OCI-LY7 (cell line): ENCODE measurements around the gene SCN4B. TPM values are rescaled to one million over a fixed set of nuclear protein-coding genes. Genes with fewer than 3 reads are reported as not detected.

Source experiments
- BruUV-seq: library from RNA; stranded (reverse); fragments of 400-500 nt; replicated peaks from 2 replicates; lab custom pipeline; 2021; lab: Mats Ljungman, UMichigan
- CTCF ChIA-PET: fragments of 300-600 bp; sonication (Branson Sonifier 250); formaldehyde crosslinking; loops from one replicate; lab custom pipeline; 2022; ENCODE audit warnings: antibody characterized with exemption; ENCODE audit not compliant: unreplicated experiment; lab: Charles Lee
- POLR2A ChIA-PET: fragments of 300-600 bp; sonication (Branson Sonifier 250); formaldehyde crosslinking; loops from one replicate; lab custom pipeline; 2022; ENCODE audit warnings: antibody characterized with exemption; lab: Charles Lee
- DNase-seq: peaks from one replicate; pipeline ENCODE4 v3.0.0-alpha.2; 2015; ENCODE audit warnings: low spot score
- H2AFZ ChIP-seq: fragments of 200-600 bp; sonication (generic), shearing (Covaris generic); 2 replicates; pipeline ENCODE4 v1.6.1; 2014; ENCODE audit warnings: mild to moderate bottlenecking, antibody characterized with exemption, low read length, moderate library complexity
- H3K27ac ChIP-seq: fragments of 200-600 bp; sonication (generic); 2 replicates; pipeline ENCODE4 v1.5.1; 2014; ENCODE audit warnings: mixed run types, low read depth, mild to moderate bottlenecking, moderate library complexity, low read length, inconsistent platforms; ENCODE audit not compliant: poor library complexity, severe bottlenecking
- H3K36me3 ChIP-seq: fragments of 200-600 bp; sonication (generic); 2 replicates; pipeline ENCODE4 v1.6.1; 2014; ENCODE audit warnings: mild to moderate bottlenecking, antibody characterized with exemption, low read length, moderate library complexity, mixed read lengths; ENCODE audit not compliant: insufficient read depth
- H3K4me1 ChIP-seq: fragments of 200-600 bp; sonication (generic); 2 replicates; pipeline ENCODE4 v1.5.1; 2014; ENCODE audit warnings: mild to moderate bottlenecking, low read length; ENCODE audit not compliant: insufficient read depth, poor library complexity, severe bottlenecking
- H3K4me2 ChIP-seq: fragments of 200-600 bp; sonication (generic); 2 replicates; pipeline ENCODE4 v1.6.1; 2014; ENCODE audit warnings: mild to moderate bottlenecking, low read length
- H3K4me3 ChIP-seq: fragments of 200-600 bp; sonication (generic); 2 replicates; pipeline ENCODE4 v1.5.1; 2014; ENCODE audit warnings: mild to moderate bottlenecking, low read depth, low read length; ENCODE audit not compliant: poor library complexity, severe bottlenecking
- H3K79me2 ChIP-seq: fragments of 200-600 bp; sonication (generic); 2 replicates; pipeline ENCODE4 v1.6.1; 2016; ENCODE audit warnings: low read depth, mild to moderate bottlenecking, low read length, moderate library complexity, mixed read lengths; ENCODE audit not compliant: insufficient read depth
- H3K9me2 ChIP-seq: fragments of 200-600 bp; sonication (generic); 2 replicates; pipeline ENCODE4 v1.6.1; 2016; ENCODE audit warnings: mild to moderate bottlenecking, low read length, mixed read lengths; ENCODE audit not compliant: insufficient read depth
- H3K9me3 ChIP-seq: fragments of 200-600 bp; sonication (generic); 2 replicates; pipeline ENCODE4 v1.6.1; 2014; ENCODE audit warnings: mild to moderate bottlenecking, mixed run types, low read length, mixed read lengths
- H4K20me1 ChIP-seq: fragments of 200-600 bp; sonication (generic); 2 replicates; pipeline ENCODE4 v1.6.1; 2014; ENCODE audit warnings: mild to moderate bottlenecking, antibody characterized with exemption, low read length, moderate library complexity, mixed read lengths; ENCODE audit not compliant: insufficient read depth
- CTCF ChIP-seq: fragments of 200-600 bp; sonication (generic); conservative IDR thresholded peaks from 2 replicates; pipeline ENCODE4 v1.5.1; 2014; ENCODE audit warnings: mild to moderate bottlenecking, antibody characterized with exemption, low read length, moderate library complexity, mixed read lengths
- EZH2phosphoT487 ChIP-seq: fragments of 200-600 bp; sonication (generic); IDR thresholded peaks from 2 replicates; pipeline ENCODE4 v1.6.1; 2018; ENCODE audit warnings: low read depth, borderline replicate concordance, mild to moderate bottlenecking, mixed run types, antibody characterized with exemption, low read length, moderate library complexity, mixed read lengths
- intact Hi-C: fragments of 100-400 bp; cut with micrococcal nuclease; formaldehyde crosslinking; loops from one replicate; pipeline ENCODE4 v1.10.0; 2022; ENCODE audit not compliant: unreplicated experiment
- total RNA-seq, 2 experiments: library from RNA; depleted of rRNA in 1 of 2; stranded (reverse); fragments of >200 nt in 1 of 2; shearing (Covaris generic) in 1 of 2; gene quantifications; 2 replicates each; pipeline ENCODE4 v1.2.3, GENCODE V29; 2014 to 2022

SCN4B gene
- total RNA-seq, 2 experiments from 2014 or later, result not detected

DNA sequence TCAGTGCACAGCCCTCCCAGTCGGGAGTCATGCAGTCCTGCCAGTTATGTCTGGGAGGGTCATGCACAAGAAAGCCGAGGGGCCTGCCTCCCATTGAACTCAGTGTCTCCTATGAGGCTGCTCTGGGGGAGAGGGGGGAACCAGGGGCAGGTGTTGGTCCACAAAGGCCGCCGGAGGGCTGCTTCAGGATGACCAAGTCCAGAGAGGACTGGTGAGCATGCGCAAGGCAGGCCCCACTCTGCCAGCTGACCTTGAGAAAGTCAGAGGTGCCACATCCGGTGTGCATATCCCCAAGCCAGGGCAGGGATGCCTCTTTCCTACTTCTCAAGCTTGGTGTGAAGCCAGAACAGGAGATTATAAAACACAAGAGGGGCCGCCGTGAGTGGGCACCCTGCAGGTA is 4.4 kb downstream of the SCN4B start:
- no TSS peak for BruUV-seq
- CTCF ChIA-PET, result interaction anchor here (0.6 kb wide), 1 partner anchor 24 kb away, joined by 5 read pairs; no protein-coding TSS in a partner anchor
- no peaks in the 10 kb centered on the region for H3K9me2 ChIP-seq
- POLR2A ChIA-PET, result no interaction called here
- no peaks in the 10 kb centered on the region for H3K79me2 ChIP-seq
- no peaks in the 10 kb centered on the region for H3K9me3 ChIP-seq
- no peaks in the 10 kb centered on the region for H3K36me3 ChIP-seq
- no peak overlapping the region for H2AFZ ChIP-seq
- no peaks in the 10 kb centered on the region for H4K20me1 ChIP-seq
- intact Hi-C loops, result loop anchor here (5.0 kb wide), 1 partner anchor 469 kb away; no protein-coding TSS in a partner anchor
- H3K4me2 ChIP-seq, result no peak overlapping the region
- no peak overlapping the region for H3K4me3 ChIP-seq
- H3K27ac ChIP-seq, result no peak overlapping the region
- TF ChIP-seq CTCF, result no peak
- no peak for TF ChIP-seq EZH2phosphoT487
- no peaks in the 10 kb centered on the region for H3K4me1 ChIP-seq
- DNase-seq, result no peak

DNA sequence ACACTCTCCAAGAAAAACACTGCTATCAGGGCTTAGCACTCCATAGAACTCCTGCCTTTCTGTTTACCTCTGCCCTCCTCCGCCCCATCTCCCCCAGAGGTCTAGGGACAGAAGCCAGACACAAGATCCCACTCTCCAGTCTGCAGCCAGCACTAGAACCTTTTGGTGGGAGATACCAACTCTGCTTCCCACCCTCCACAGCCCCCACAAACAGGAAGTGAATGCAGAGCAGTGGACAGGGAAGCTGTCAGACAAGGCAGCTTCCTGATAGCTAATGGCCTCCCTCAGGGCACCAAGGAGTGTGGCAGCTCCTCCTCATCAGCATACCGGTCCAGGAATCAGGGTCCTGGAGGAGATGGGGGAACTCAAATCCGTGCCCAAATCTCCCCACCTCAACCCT is 5.1 kb downstream of the SCN4B start:
- H3K4me3 ChIP-seq, result no peak overlapping the region
- BruUV-seq, result no TSS peak
- H3K36me3 ChIP-seq, result no peaks in the 10 kb centered on the region
- H3K79me2 ChIP-seq, result no peaks in the 10 kb centered on the region
- TF ChIP-seq CTCF (no peak), EZH2phosphoT487 (no peak)
- no peak for DNase-seq
- ChIA-PET CTCF (no interaction called here), POLR2A (no interaction called here)
- H3K4me1 ChIP-seq, result no peaks in the 10 kb centered on the region
- H3K9me3 ChIP-seq, result no peaks in the 10 kb centered on the region
- no peak overlapping the region for H3K4me2 ChIP-seq
- no peak overlapping the region for H2AFZ ChIP-seq
- H3K27ac ChIP-seq, result no peak overlapping the region
- intact Hi-C loops, result loop anchor here (5.0 kb wide), 1 partner anchor 470 kb away; no protein-coding TSS in a partner anchor
- no peaks in the 10 kb centered on the region for H4K20me1 ChIP-seq
- no peaks in the 10 kb centered on the region for H3K9me2 ChIP-seq

- Histone ChIP-seq H3K36me3 (no peaks in the 10 kb centered on the region), H3K79me2 (no peaks in the 10 kb centered on the region), H2AFZ (no peak overlapping the region), H3K4me1 (no peaks in the 10 kb centered on the region), H3K4me2 (no peak overlapping the region), H4K20me1 (no peaks in the 10 kb centered on the region), H3K9me3 (no peaks in the 10 kb centered on the region), H3K27ac (no peak overlapping the region), H3K4me3 (no peak overlapping the region), H3K9me2 (no peaks in the 10 kb centered on the region)
- intact Hi-C loops, result loop anchor here (5.0 kb wide), 1 partner anchor 471 kb away; no protein-coding TSS in a partner anchor
- BruUV-seq, result no TSS peak
- ChIA-PET POLR2A (interaction anchor here (0.6 kb wide), 1 partner anchor 260 kb away, joined by 4 read pairs; no protein-coding TSS in a partner anchor), CTCF (no interaction called here)
- no peak for DNase-seq
- no peak for TF ChIP-seq EZH2phosphoT487
Measured at GRCh38 chr11:118146554-118146953, 6.1 kb downstream of the SCN4B start.
